K562 (cell line): ENCODE measurements around the gene MAD1L1. TPM values are rescaled to one million over a fixed set of nuclear protein-coding genes. Genes with fewer than 3 reads are reported as not detected.

Source experiments
- CBFA2T2 ChIP-seq: fragments of 450-650 bp; conservative IDR thresholded peaks from 2 replicates; pipeline ENCODE4 v1.6.1; 2017; ENCODE audit warnings: mild to moderate bottlenecking
- CBX1 ChIP-seq: sonication (generic); IDR thresholded peaks from 2 replicates; pipeline ENCODE4 v1.6.1; 2016; ENCODE audit warnings: antibody characterized with exemption, low read depth, mild to moderate bottlenecking
- CHD1 ChIP-seq: fragments of 200-600 bp; sonication (generic); IDR thresholded peaks from one replicate; pipeline ENCODE4 v1.6.1; 2012; ENCODE audit warnings: mild to moderate bottlenecking, moderate library complexity, low read length, inconsistent platforms
- ELF2 ChIP-seq: fragments of 250-450 bp; sonication (Bioruptor Pico); IDR thresholded peaks from 2 replicates; pipeline ENCODE4 v1.5.0; 2021; ENCODE audit warnings: mild to moderate bottlenecking
- ETV6 ChIP-seq, 3 experiments: fragments of 150-350 bp in 1 of 3; sonication (generic) in 1 of 3; formaldehyde crosslinking in 1 of 3; IDR thresholded peaks; 2 replicates each; pipeline versions ENCODE4 v1.6.1 to v1.8.0; 2014 to 2022; ENCODE audit warnings: borderline replicate concordance in 2 of 3, low read depth in 2 of 3, antibody characterized with exemption in 1 of 3, low read length in 1 of 3, mild to moderate bottlenecking in 1 of 3, missing genetic modification reagents in 1 of 3
- HDGF ChIP-seq: fragments of 450-650 bp; IDR thresholded peaks from 2 replicates; pipeline ENCODE4 v1.6.1; 2016
- HNRNPH1 ChIP-seq: fragments of 200-400 bp; formaldehyde crosslinking; optimal IDR thresholded peaks from 2 replicates; pipeline ENCODE3; 2017; ENCODE audit warnings: low read depth, mild to moderate bottlenecking, low read length, moderate library complexity
- IFI16 ChIP-seq: fragments of 250-450 bp; sonication (Bioruptor Pico); IDR thresholded peaks from 2 replicates; pipeline ENCODE4 v2.1.2; 2022; ENCODE audit warnings: mild to moderate bottlenecking, inconsistent platforms
- JUN ChIP-seq, 2 experiments: sonication (generic) in 1 of 2; formaldehyde crosslinking in 1 of 2; IDR thresholded peaks; 2 replicates each; pipeline versions ENCODE4 v1.6.1 to v1.8.0; 2012 to 2022; ENCODE audit warnings: borderline replicate concordance in 2 of 2, mild to moderate bottlenecking in 2 of 2, improper control_type of control experiment in 1 of 2, low read depth in 1 of 2, low read length in 1 of 2, missing genetic modification reagents in 1 of 2
- NRF1 ChIP-seq, 2 experiments: fragments of 450-650 bp; IDR thresholded peaks in 1 of 2; conservative IDR thresholded peaks in 1 of 2; 2 replicates each; pipeline ENCODE4 v1.6.1; 2014; ENCODE audit warnings: mild to moderate bottlenecking in 2 of 2
- ZNF644 ChIP-seq: fragments of 200-800 bp; sonication (Bioruptor generic); IDR thresholded peaks from 2 replicates; pipeline ENCODE4 v1.6.1; 2016; ENCODE audit warnings: low read depth, missing genetic modification characterization, missing compliant biosample characterization
- ZNF699 ChIP-seq: fragments of 250-450 bp; sonication (Bioruptor Pico); IDR thresholded peaks from 2 replicates; pipeline ENCODE4 v1.8.0; 2021; ENCODE audit warnings: mild to moderate bottlenecking, moderate library complexity; ENCODE audit not compliant: insufficient replicate concordance
- polyA plus RNA-seq, 8 experiments: library from polyadenylated mRNA; depleted of rRNA in 4 of 8; stranded (reverse) in 5 of 8; unstranded in 3 of 8; fragments of >200 nt; fragmentation: Nextera tagmentation in 2 of 8; fragmentation: Illumina TruSeq in 1 of 8; extraction: Ambion mirVana in 2 of 8; extraction: Trizol in 1 of 8; gene quantifications; 2 replicates each; pipeline versions ENCODE4 v1.2.1 to v1.2.3, GENCODE V29; 2011 to 2014; ENCODE audit warnings: inconsistent platforms in 1 of 8, missing spikeins in 1 of 8
- total RNA-seq, 7 experiments: library from RNA; depleted of rRNA in 6 of 7; stranded (reverse); fragments of >200 nt in 6 of 7; fragmentation: Illumina TruSeq in 2 of 7; extraction: Trizol in 2 of 7; gene quantifications; 2 replicates each; pipeline versions ENCODE4 v1.2.1 to v1.2.3, GENCODE V29; 2011 to 2021; ENCODE audit warnings: low replicate concordance in 1 of 7
- TF ChIP-seq, protein P1 (sequence below): fragments of 250-450 bp; sonication (Bioruptor Pico); IDR thresholded peaks from 2 replicates; pipeline ENCODE4 v1.8.0; 2021; ENCODE audit warnings: moderate library complexity, mild to moderate bottlenecking, inconsistent platforms
- TF ChIP-seq, protein P2 (sequence below): sonication (generic); formaldehyde crosslinking; IDR thresholded peaks from 2 replicates; pipeline ENCODE4 v1.5.0; 2020; ENCODE audit warnings: missing genetic modification reagents
- TF ChIP-seq, protein P3 (sequence below): fragments of 450-650 bp; IDR thresholded peaks from 2 replicates; pipeline ENCODE4 v1.6.1; 2016; ENCODE audit warnings: antibody characterized with exemption
- TF ChIP-seq, protein P4 (sequence below): fragments of 250-450 bp; sonication (Bioruptor Pico); IDR thresholded peaks from 2 replicates; pipeline ENCODE4 v1.5.0; 2021

The MAD1L1 gene
- total and polyA plus RNA-seq, 9 of the 15 experiments (the other 6 are each of a cell fraction or from before 2014, with no cell fraction given), result 1.7 to 89.7 (median 18.0) TPM

DNA sequence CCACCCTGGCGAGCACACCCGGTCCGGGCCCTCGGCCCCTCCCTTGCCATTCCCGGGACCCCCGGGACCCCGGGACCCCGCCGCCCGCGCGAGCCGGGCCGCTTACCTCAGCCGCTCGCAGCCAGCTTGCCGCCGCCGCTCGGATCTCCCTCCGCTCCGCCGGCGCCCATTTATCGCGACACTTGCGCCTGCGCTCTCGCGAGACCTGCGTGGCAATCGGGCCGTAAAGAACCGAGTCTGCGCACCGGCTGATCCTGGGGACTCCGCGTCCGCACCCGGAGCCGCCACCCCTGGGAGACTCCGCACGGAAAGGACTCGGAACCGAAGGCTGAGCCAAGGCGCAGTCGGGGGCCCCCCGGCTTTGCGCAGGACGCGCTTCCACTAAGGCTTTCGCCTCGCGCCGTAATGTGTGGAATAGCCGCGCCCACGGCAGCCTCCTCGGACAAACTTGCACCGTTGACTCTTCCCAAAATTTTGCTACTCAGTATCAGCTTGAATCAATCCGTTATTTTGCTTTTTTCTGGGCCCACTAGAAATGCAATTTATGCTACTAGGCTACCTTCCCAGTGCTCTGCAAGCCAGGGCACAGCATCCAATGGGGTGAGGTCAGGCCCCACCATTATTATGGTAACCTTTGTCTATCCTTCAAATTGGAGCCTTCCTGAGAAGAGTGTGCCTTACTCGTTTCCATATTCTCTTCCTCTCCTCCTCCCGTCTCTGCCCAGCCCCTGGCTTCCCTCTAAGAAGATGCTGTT is at the start of gene MAD1L1 (continued):
- TF ChIP-seq, protein P1, sequence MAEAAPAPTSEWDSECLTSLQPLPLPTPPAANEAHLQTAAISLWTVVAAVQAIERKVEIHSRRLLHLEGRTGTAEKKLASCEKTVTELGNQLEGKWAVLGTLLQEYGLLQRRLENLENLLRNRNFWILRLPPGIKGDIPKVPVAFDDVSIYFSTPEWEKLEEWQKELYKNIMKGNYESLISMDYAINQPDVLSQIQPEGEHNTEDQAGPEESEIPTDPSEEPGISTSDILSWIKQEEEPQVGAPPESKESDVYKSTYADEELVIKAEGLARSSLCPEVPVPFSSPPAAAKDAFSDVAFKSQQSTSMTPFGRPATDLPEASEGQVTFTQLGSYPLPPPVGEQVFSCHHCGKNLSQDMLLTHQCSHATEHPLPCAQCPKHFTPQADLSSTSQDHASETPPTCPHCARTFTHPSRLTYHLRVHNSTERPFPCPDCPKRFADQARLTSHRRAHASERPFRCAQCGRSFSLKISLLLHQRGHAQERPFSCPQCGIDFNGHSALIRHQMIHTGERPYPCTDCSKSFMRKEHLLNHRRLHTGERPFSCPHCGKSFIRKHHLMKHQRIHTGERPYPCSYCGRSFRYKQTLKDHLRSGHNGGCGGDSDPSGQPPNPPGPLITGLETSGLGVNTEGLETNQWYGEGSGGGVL (CRISPR knock-in tag), result no peak
- TF ChIP-seq, protein P2, sequence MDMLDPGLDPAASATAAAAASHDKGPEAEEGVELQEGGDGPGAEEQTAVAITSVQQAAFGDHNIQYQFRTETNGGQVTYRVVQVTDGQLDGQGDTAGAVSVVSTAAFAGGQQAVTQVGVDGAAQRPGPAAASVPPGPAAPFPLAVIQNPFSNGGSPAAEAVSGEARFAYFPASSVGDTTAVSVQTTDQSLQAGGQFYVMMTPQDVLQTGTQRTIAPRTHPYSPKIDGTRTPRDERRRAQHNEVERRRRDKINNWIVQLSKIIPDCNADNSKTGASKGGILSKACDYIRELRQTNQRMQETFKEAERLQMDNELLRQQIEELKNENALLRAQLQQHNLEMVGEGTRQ (CRISPR knock-in tag), result no peak
- TF ChIP-seq JUN (IDR thresholded peaks at IDR 0.05; ENCODE audit: borderline replicate concordance, low read depth, low read length) (no peak), JUN (CRISPR knock-in tag; IDR thresholded peaks at IDR 0.05; ENCODE audit: borderline replicate concordance) (no peak), CHD1 (no peak), CBFA2T2 (no peak), HNRNPH1 (no peak), ZNF644 (tag) (no peak), HDGF (no peak), NRF1 (conservative IDR thresholded peaks at IDR 0.05 in 1 of 2, IDR thresholded peaks at IDR 0.05 in 1 of 2) (peak; percentile 91 to 93), IFI16 (CRISPR knock-in tag) (no peak), CBX1 (no peak), ELF2 (CRISPR knock-in tag) (no peak), ETV6 (IDR thresholded peaks at IDR 0.05; ENCODE audit: borderline replicate concordance in 1 of 2, low read depth in 2 of 2, low read length in 1 of 2) (no peak), ETV6 (CRISPR knock-in tag; IDR thresholded peaks at IDR 0.05; ENCODE audit: borderline replicate concordance) (no peak), ZNF699 (no peak)
- TF ChIP-seq, protein P3, sequence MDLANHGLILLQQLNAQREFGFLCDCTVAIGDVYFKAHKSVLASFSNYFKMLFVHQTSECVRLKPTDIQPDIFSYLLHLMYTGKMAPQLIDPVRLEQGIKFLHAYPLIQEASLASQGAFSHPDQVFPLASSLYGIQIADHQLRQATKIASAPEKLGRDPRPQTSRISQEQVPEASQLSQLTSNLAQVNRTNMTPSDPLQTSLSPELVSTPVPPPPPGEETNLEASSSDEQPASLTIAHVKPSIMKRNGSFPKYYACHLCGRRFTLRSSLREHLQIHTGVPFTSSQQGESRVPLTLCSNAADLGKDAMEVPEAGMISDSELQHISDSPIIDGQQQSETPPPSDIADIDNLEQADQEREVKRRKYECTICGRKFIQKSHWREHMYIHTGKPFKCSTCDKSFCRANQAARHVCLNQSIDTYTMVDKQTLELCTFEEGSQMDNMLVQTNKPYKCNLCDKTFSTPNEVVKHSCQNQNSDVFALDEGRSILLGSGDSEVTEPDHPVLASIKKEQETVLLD, result peak; percentile 80
- TF ChIP-seq, protein P4, sequence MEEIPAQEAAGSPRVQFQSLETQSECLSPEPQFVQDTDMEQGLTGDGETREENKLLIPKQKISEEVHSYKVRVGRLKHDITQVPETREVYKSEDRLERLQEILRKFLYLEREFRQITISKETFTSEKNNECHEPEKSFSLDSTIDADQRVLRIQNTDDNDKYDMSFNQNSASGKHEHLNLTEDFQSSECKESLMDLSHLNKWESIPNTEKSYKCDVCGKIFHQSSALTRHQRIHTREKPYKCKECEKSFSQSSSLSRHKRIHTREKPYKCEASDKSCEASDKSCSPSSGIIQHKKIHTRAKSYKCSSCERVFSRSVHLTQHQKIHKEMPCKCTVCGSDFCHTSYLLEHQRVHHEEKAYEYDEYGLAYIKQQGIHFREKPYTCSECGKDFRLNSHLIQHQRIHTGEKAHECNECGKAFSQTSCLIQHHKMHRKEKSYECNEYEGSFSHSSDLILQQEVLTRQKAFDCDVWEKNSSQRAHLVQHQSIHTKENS (CRISPR knock-in tag), result no peak
